Sigmoid colon (tissue), 4 donors: ENCODE data around the gene RHOB.

ENCODE experiments used
- CTCF ChIP-seq, 4 experiments: fragments of 450-650 bp in 3 of 4; fragments of 200-600 bp in 1 of 4; IDR thresholded peaks; one replicate each; pipeline ENCODE4 v1.5.1; 2016 to 2019; ENCODE audit warnings: antibody characterized with exemption in 4 of 4, mild to moderate bottlenecking in 3 of 4, moderate library complexity in 2 of 4
- POLR2AphosphoS5 ChIP-seq, 4 donors: sonication (generic); formaldehyde crosslinking; IDR thresholded peaks; one replicate each; pipeline ENCODE4 v1.6.1; 2017; ENCODE audit warnings: antibody characterized with exemption in 4 of 4

GRCh38 chr2:20472569-20472968 is 25.7 kb downstream of the RHOB start:
- TF ChIP-seq CTCF (IDR thresholded peaks at IDR 0.05) (no peak), POLR2AphosphoS5 (IDR thresholded peaks at IDR 0.05) (no peak)
